HPDE6-E6E7 (cell line): ENCODE results near the gene FAM83D.
"Not testable (repeated sequence)": the region's sequence is repeated elsewhere in the genome, so short reads cannot be mapped to it uniquely, and the experiment has no call there.

Source experiments
- DNase-seq: peaks from one replicate; pipeline ENCODE4 v3.0.0; 2011; ENCODE audit warnings: missing footprints; ENCODE audit errors: extremely low spot score

The FAM83D gene

DNA sequence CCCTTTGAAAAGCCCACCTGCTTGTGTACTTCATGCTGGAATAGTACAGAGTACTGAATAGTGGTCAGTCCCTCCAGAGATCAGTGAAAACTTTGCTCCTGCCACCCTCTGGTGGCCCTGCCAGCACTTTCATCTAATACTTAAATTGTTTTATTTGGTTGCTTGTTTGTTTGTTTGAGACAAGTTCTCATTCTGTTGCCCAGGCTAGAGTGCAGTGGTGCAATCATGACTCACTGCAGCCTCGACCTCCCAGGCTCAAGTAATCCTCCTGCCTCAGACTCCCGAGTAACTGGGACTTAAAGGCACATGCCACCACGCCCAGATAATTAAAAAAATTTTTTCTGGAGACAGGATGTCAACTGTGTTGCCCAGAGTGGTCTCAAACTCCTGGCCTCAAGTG, 9.1 kb downstream of the FAM83D start:
- no peak for DNase-seq

DNA sequence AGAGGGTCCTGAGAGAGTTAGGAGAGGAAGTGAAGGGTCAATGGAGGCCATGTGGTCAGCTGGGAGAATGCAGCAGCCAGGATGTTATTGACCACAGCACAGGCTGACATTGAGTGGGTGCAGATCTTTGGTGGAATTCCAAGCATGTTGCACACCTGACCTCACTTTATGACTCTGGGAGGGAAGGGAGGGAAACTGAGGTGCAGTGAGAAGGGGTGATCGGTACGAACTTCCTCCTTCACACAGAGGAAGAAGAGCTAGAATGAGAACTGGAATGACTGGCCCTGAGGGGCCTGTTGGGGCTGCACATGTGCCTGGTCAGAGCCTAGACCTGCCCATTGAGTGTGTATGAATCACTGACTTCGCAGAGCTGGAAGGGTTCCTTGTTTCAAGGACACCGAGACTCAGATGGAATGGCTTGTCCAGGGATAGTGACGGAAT, 9.8 kb downstream of the FAM83D start:
- peak; percentile 72 for DNase-seq

DNA sequence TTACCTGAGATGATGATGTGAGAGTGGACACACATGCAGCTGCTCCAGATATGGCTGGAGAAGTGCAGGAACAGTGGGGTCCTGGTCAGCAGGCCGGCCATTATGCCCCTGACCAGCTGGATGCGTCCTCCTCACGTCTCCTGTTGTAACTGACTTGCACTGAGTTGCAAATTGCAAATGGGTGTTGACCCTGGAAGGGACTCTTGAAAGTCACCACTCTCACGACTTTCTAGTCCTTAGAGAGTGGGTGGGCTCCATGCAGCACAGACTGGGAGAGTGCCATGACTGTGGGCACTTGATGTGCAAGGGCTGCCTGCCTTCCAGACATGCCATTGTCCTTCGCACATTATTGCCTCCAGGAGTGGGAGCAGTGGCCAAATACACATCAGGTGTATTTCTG, 10.8 kb downstream of the FAM83D start:
- no peak for DNase-seq

DNA sequence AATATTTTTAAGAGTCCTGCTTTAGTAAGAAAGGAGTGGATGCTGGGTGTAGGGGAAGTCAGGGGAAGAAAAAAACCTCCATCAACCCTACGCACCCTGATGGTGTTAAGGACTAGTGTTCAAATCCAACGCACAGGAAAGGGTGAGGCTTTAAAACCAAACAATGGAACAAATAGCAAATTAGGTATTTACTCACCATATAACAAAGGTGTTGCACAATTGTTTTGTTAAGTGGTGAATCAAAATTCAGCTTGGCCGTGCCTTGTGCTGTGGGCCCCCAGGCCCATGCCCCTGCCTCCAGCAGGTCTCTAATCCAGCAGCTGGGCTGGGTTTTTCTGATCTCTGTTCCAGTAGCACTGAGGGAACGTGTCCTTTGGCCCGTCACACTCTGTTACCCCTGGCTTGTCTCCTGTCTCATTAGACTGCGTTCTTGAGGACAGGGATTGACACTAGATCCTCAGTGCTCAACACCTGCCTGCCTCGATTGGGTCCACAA, 11.8 kb downstream of the FAM83D start:
- DNase-seq = no peak

DNA sequence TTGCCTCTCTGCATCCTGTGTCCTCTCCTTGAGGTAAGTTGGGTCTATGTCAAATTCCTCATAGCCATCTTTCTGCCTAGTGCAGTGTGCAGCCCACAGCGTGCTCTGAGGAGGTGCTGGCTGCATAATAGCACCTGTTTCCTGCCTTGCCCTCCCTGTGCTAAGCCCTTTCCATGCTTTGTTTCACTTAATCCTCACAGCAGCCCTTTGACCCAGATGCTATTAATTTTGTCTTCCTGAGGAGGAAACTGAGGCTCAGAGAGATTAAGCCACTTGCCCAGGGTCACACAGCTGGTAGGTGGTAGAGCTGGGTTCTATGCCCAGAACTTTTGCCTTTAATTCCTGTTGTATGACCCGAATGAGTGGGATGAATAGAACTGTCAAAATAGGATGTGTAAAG, 13.5 kb downstream of the FAM83D start:
- no peak for DNase-seq

DNA sequence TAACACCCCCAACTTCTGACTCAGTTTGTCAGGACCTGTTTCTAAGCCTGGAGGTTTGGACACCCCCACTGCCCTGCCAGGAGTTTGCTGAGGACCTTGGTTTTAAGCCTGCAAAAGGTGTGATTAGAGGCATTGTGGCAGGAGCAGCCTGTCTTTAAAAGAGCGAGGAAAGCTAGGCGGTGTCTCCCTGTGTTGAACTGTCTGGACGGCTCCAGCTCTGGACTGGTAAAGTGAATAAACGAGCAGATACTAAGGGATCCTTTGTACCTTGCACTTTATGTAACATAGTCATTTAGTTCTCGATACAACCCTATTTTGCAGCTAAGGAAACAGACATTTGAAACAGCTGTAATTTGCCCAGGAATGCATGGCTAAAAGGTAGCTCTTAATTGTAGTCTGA, 14.4 kb downstream of the FAM83D start:
- no peak for DNase-seq

DNA sequence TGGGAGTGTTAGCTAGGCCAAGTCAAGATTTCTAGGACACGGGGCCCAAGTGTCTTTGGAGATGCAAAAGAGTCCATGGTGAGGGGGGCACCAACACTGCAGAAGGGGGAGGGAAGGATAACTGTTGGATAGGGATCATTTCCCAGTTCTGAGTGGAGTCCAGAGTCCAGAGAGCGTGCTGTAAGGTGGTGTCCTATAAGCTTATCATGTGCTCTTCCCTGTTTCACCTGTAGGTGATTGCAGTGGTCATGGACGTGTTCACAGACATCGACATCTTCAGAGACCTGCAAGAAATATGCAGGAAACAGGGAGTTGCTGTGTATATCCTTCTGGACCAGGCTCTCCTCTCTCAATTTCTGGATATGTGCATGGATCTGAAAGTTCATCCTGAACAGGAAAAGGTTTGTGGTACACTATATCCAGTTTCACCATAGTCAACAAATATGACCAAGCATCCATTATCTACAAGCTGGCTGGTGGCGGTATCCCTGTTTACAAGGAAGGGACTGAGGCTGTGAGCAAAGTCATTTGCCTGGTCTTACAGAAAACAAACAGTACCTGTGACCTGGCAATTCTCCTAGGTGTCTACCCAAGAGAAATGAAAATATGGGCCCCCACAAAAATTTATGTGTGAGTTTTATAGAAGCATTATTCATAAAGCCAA, 15.6 kb downstream of the FAM83D start:
- no peak for DNase-seq

DNA sequence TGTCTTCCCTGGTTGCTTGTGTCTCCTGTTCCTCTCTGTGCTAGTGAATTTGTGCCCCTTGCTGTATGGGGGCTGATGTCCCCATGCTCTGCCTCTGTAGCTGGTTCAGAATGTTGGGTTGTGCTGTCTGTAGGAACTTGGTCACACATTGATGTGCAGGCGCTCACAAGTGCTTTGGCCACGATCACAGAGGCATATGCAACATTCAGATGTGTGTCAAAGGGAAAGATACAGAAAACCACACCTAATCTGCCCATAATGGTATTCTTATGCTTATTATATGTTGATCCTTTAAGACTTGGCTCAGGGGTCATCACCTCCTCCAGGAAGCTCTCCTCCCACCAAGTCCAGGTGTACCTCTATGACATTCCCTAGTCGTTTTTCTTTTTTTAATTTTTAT, 18.8 kb downstream of the FAM83D start:
- no peak for DNase-seq

DNA sequence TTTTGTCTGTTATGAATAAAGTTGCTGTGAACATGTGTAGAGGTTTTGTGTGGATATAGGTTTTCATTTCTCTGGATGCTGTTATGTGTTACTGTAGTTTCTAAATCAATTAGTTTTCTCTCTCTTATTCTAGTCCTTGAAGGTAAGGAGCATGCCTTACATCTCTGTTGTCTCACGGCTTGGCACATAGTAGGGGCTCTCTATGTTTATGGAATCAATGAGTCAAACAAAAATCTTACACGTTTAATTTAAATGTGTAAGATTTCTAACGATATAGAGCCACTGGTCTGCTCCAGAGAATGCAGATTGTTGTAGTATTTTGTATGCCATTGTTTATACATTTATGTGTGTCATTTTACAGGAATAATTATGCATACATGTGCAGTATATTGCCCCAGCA, 20.6 kb downstream of the FAM83D start:
- DNase-seq = no peak

DNA sequence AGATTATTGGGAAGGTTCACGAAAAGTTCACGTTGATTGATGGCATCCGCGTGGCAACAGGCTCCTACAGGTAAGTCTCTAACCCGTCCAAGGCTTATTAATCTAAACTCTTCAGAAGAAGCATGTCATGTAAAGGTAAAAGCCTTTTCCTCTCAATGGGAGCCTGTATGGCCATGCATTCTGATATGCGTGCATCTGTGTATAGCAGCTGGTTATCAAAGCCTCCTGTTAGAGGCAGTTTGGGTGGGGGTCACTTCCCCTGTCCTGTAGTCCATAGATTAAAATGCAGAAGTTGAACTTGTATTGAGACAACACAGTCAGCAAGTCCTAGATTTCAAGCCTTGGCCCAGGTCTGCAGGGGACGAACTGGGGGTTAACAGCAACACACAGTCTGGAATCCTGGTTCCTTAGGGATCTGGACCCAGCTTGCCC, 21.7 kb downstream of the FAM83D start:
- DNase-seq = no peak

DNA sequence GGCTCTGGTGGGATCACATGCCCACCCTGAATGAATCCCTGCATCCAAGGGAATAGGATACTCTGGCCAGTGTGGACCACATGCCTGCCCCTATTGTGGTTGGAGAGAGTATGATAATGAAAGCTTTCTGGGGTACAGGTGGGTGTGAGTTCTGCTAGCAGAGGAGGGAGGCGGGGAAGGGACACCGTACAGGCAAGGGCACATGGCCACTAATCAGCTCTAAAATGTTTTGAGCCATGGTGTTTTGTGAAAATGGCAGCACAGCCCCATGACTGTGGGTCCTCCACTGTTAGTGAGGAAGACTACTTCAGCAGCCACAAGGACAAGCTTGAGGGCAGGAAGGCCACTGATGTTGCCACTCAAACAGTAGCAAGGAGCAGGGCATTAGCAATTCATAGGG, 24.0 kb downstream of the FAM83D start:
- no peak for DNase-seq

DNA sequence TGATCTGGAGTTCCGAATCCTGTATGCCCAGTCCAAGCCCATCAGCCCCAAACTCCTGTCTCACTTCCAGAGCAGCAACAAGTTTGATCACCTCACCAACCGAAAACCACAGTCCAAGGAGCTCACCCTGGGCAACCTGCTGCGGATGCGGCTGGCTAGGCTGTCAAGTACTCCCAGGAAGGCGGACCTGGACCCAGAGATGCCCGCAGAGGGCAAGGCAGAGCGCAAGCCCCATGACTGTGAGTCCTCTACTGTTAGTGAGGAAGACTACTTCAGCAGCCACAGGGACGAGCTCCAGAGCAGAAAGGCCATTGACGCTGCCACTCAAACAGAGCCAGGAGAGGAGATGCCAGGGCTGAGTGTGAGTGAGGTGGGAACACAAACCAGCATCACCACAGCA, 25.4 kb downstream of the FAM83D start:
- no peak for DNase-seq

DNA sequence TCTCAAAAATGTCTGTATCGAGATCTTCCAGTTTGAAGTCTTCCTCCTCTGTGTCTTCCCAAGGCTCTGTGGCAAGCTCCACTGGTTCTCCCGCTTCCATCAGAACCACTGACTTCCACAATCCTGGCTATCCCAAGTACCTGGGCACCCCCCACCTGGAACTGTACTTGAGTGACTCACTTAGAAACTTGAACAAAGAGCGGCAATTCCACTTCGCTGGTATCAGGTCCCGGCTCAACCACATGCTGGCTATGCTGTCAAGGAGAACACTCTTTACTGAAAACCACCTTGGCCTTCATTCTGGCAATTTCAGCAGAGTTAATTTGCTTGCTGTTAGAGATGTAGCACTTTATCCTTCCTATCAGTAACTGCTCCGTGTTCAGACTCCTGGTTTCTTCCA, 25.9 kb downstream of the FAM83D start:
- no peak for DNase-seq

DNA sequence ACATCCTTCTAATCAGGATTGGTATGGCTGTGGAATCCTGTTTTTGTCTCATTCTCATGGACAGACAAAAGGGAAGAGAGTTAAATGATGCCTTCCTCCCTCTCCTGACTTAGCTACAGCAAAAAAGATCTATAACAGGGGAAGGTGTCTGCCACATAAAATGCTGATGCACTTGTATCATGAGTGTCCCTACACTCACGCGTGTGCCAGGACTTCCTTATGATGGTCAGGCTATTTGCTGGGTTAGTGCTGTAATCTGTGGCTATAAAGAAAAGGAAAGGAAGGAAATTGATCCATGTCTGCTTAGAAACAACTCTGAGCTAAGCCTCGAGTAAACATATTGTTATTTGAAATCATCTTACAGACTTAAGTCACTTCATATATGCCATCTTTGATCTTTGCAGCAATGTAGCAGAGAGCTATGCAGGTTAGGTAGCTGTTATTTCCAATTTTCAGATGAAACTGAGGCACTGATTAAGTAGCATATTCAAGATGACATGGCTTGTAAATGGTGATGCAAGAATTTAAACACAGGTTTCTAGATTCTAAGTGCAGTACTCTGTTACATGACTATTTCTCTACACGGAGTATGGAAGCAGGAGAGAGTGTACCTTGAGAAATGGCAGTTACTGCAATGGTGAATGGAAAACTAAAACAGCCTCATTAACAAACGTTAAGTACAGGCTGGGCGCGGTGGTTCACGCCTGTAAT, 27.6 kb downstream of the FAM83D start:
- no peak for DNase-seq

DNA sequence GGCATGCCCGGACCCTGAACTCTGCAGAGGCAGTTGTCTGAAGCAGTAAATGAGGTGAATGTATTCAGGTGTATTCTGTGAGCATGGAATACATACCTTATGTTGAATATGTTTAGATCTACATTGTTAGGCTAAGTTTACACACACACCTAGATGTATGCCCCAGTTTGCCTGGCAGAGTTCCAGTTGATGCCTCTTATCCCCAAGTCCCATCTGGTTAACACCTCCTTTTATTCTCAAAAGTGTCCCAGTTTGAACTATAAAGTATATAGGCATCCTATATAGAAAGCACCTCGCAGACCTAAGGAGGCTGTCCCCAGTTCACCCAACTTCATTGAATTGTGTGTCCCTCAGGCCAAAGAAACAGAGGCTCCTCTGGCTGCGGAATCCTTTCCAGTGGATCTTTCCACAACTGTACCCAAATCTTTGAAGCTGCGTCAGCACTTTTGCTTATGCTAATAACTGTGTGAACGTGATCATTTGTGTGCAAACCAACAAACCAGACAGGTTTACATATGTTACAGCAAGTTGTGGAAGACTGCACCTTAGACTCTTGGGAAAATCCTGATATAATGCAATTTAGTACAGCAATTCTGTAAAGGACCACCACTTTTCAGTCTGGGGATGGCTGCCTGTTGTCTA, 31.1 kb downstream of the FAM83D start:
- DNase-seq = no peak

DNA sequence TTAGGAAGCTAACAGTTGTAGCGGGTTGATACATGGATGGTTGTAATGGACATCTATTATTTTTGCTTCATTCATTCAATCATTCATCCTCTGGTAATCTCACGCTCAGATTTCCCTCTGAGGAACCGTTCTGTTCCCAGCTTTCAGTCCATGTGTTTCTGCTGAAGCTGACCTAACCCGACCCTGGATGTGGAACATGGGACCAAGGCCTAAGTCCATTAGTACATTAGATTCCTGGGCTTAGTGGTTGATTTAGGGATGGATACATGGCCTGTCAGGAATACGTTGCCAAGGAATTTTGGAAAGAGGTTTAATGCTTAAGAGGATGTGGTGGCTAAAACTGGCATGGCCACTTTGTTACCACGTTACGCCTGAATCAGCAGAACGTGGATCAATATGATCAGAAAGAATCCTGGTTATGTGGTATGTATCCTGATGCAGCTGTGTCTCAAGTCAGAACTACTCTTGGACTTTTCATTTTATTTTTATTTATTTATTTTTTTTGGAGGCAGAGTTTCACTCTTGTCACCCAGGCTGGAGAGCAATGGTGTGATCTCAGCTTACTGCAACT, 31.8 kb downstream of the FAM83D start:
- no peak for DNase-seq

DNA sequence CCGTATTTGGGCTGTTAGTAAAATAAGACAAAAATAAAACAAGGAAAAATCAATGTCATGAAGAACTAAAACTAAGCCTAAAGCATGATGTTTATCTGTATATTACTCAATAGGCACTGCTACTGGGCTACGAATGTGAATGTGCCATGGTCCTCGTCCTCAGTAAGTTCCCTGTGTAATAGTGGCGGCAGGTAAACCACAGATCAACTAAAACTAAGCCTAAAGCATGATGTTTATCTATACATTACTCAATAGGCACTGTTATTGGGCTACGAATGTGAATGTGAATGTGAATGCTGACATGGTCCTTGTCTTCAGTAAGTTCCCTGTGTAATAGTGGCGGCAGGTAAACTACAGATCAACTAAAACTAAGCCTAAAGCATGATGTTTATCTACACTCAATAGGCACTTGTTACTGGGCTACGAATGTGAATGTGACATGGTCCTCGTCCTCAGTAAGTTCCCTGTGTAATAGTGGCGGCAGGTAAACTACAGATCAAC, 34.0 kb downstream of the FAM83D start:
- not testable (repeated sequence) for DNase-seq

DNA sequence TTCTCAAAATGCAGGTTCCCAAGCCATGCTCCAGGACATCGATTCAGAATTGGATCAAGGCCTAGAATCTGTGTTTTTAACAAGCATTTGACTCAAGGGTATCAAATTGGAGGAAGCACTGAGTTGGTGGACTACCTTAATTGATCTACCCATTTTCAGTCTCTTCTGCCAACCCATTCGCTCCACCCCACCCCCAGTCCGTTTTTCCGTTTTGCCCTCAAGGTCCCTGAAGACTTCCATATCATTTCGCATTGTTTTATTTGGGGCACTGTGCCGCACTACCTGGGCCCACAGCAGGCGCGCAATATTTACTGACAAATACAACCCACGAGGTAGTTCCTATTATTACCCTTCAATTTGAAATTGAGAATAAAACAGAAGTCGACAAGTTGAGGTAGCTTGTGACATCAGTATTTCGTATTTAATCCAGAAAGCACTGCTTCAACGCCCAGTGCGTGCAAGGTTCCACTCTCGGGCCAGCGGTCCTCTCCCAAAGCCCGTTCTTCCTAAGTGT, 35.4 kb downstream of the FAM83D start:
- DNase-seq = no peak

DNA sequence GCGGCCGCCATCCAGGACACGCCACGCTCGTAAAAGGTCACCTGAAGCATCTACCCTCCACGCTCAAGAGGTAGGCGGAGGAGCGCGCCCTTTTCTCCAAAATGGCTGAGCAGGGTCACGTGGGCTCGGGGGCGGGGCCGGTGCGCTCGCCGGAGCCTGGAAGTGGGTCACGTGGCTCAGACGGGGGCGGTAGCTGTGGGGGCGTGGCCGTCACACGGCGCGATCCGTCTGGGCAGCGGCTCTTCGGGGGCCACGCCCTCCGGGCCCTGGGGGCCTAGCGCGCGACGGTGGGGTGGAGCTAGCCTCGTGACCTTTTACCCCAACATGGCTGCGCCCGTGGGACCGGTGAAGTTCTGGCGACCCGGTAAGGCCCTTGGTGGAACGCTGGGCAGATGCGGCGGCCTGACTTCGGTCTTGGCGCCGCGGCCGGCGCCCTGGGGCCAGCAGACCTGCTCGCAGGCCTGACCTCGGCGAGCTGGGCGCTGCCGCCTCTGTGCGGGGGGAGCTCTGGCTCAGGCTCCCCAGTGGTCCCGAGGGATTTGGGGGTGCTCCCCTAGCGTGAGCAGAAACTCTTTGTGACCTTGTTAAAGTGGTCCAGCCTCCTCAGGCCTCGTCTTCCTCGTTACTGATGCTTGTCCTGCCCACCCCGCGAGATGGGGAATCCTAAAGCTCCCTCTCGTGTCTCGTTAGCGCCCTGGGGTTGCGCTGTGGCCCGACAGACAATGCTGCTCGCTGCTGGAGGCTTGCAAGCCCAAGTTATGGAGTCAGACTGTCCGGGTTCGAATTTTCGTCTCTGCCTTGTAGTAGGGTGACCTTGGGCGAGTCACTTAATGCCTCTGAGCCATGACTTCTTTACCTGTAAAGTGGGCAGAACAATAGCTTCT, 36.1 kb downstream of the FAM83D start, which contains the start of gene DHX35:
Gene DHX35, plus strand, starts transcription at position 301 of the 884 bp plus-strand sequence. Its CDS starts 24 bp downstream, at position 325.
- peak; percentile 100 for DNase-seq

DNA sequence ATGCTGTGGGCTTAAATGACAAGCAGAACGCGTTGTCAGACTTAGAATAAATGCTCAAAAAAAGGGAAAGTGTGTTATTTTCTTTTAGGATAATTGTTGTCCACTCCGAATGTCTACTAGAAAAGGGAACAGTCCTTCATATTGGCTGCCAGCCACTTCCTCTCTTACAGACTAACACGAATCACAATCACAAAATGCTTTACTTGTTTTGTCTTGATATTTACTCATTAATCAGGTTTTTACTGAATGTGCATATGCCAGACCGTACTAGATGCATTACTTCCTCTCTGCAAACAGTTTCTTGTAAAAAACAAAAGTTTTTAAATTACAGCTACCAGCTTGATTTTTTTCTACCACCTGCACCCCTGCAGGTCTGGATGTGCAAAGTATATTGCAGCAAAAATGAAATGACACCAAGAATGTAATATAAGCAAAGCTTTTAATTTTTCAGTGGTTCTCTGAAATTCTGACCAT, 36.7 kb downstream of the FAM83D start:
- no peak for DNase-seq

DNA sequence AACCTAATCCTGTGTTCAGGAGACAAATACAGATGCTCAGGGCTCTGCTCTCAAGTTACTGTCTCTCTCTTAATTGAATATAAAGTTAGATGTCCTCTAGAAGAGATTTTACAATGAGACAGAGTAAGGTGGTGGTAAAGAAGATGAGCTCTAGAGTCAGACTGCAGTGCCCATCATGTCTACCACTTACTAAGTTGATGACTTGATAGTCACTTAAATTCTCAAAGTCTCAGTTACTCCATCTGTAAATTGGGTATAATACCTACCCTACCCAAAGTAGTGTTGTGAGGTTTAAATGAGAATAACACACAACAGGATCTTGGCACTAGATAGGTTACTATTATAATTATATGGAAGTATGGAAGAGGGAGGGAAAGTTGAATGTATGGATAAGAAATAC, 37.5 kb downstream of the FAM83D start:
- DNase-seq = no peak
